Measurements from ENCODE around the gene DMP1.

The DMP1 gene, protein sequence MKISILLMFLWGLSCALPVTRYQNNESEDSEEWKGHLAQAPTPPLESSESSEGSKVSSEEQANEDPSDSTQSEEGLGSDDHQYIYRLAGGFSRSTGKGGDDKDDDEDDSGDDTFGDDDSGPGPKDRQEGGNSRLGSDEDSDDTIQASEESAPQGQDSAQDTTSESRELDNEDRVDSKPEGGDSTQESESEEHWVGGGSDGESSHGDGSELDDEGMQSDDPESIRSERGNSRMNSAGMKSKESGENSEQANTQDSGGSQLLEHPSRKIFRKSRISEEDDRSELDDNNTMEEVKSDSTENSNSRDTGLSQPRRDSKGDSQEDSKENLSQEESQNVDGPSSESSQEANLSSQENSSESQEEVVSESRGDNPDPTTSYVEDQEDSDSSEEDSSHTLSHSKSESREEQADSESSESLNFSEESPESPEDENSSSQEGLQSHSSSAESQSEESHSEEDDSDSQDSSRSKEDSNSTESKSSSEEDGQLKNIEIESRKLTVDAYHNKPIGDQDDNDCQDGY

DNA sequence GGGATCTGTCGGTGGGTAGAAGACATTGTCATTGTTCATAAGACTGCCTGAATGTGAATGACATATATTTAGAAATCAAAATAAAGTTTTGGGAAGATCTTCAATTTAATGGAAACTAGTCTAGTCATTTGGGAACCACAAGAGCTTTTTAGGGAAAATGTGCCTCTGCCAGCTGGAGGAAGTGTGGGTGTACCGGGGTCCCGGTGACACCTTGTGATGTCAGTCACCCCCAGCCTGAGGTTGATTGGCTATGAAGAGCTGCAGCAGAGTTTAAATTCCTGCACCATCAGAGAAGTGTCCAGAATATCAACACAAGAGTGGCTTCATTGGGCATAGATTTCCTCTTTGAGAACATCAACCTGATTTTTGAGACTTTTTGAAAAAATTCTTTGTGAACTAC, at the start of gene DMP1:
Gene DMP1 (plus strand): TSS at position 301 of the 400 bp plus-strand sequence. CDS start 6,213 bp downstream, outside the sequence.
- DNase-seq (ENCODE audit: low read depth in 2 of 3, low spot score in 2 of 3) = no peak

GRCh38 chr4:87601361-87601760, 48.7 kb upstream of the DMP1 start:
- DNase-seq (ENCODE audit: low read depth in 2 of 3, low spot score in 2 of 3) = no peak

DNA sequence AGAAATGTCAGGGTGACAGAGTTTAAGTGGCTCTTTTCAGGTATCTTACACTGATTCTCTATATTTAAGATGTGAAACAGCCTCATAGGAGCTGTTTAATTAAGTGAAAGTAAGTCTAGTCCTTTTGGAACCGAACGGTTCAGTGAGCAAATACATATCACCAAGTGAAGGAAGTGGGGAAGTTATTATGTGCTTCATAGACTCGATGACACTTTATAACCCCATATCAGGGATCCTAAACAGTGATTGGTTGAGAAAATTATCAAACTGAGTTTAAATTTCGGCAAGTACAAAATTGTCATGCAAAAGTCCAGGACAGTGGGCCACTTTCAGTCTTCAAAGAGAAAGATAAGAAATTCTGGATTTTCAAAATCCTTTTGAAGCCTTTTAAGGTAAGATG, 41.9 kb upstream of the DMP1 start, which contains the start of gene DSPP:
Gene DSPP (plus strand): TSS at position 301 of the 400 bp plus-strand sequence. CDS start 2,380 bp downstream, outside the sequence.
- DNase-seq (ENCODE audit: low read depth in 2 of 3, low spot score in 2 of 3) = no peak

DNA sequence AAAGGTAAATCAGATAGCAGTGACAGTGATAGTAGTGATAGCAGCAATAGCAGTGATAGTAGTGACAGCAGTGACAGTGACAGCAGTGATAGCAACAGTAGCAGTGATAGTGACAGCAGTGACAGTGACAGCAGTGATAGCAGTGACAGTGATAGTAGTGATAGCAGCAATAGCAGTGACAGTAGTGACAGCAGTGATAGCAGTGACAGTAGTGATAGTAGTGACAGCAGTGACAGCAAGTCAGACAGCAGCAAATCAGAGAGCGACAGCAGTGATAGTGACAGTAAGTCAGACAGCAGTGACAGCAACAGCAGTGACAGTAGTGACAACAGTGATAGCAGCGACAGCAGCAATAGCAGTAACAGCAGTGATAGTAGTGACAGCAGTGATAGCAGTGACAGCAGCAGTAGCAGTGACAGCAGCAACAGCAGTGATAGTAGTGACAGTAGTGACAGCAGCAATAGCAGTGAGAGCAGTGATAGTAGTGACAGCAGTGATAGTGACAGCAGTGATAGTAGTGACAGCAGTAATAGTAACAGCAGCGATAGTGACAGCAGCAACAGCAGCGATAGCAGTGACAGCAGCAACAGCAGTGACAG, 35.7 kb upstream of the DMP1 start:
- no peak for DNase-seq (ENCODE audit: low read depth in 2 of 3, low spot score in 2 of 3)

DNA sequence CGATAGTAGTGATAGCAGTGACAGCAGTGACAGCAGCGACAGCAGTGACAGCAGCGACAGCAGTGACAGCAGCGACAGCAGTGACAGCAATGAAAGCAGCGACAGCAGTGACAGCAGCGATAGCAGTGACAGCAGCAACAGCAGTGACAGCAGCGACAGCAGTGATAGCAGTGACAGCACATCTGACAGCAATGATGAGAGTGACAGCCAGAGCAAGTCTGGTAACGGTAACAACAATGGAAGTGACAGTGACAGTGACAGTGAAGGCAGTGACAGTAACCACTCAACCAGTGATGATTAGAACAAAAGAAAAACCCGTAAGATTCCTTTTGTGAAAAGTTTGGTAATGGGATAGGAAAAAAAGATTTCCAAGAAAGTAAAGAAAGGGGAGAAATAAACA, 33.8 kb upstream of the DMP1 start:
- DNase-seq (ENCODE audit: low read depth in 2 of 3, low spot score in 2 of 3) = no peak

- no peak for DNase-seq (ENCODE audit: low read depth in 2 of 3, low spot score in 2 of 3)
These were observed 30.0 kb upstream of the DMP1 start for GRCh38 chr4:87620086-87620485.

DNA sequence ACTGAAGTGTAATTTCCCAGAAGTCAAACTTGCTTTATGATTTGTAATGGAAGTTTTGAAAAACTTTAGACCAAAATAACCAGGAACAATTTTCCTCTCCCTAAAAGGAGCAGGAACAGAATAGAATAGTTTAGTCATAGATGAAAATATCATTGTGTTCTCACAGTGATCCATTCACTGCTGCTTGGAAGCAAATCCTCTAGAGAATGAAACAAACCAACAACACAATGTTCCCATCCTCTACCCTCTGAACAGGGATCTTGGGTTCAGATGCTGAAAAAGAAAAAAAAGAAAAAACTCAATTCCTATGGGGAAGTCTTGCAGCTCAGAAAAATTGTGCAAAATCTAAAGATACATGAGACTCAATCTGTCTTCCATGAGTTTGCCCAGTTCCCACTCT, 29.6 kb upstream of the DMP1 start:
- DNase-seq (ENCODE audit: low read depth in 2 of 3, low spot score in 2 of 3) = no peak

- no peak for DNase-seq (ENCODE audit: low read depth in 2 of 3, low spot score in 2 of 3)
These were observed 27.8 kb upstream of the DMP1 start for GRCh38 chr4:87622303-87622702.

DNA sequence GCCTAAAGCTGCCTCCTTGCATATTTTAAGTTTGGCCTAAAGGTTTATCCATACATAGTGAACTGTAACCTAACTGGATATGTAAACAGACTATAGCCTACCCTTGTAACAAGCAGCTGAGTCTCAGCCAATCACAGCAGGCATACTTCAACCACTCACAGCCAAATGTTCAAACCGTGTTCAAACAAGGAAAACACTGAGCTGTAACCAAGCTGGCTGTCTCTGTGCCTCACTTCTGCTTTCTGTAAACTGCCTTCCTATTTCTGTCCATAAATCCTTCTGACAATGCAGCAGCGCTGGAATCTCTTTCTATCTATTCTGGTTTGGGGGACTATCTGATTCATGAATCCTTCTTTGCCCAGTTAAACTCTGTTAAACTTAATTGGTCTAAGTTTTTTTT, 25.4 kb upstream of the DMP1 start:
- DNase-seq (ENCODE audit: low read depth in 2 of 3, low spot score in 2 of 3) = no peak

GRCh38 chr4:87631668-87632067, 18.4 kb upstream of the DMP1 start:
- DNase-seq (ENCODE audit: low read depth in 2 of 3, low spot score in 2 of 3) = no peak

DNA sequence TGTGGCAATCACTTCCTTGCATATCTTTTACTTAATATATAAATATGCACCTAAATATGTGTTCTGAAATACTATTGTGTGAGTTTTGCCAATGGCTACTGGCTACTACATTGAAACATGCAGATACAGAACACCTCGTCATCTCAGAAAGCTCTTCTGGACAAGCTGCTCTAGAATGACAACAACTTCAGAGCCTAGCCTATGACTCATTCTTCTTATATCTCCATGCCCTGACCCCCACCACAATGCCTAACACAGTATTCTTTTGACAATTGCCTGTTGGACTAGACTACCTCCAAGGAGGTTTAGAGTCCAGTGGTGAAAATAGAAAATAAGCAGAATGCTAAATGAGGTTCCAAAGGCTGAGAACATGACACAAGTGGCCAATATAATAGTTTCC, 17.6 kb upstream of the DMP1 start:
- DNase-seq (ENCODE audit: low read depth in 2 of 3, low spot score in 2 of 3) = no peak

GRCh38 chr4:87633243-87633642, 16.8 kb upstream of the DMP1 start:
- DNase-seq (ENCODE audit: low read depth in 2 of 3, low spot score in 2 of 3) = no peak

DNA sequence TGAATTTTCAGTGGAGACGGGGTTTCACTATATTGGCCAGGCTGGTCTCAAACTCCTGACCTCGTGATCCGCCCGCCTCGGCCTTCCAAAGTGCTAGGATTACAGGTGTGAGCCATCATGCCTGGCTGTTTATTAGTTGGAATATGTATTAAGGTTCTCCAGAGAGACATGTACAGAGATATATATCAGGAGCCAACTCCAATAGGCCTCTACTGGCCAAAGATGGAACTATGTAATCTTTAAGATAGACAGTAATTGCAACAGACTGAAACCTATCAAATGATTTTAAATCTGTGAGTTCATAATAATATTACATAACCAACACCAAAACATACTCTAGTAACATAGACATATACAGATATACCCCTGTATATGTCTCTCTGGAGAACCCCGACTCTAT, 5.8 kb upstream of the DMP1 start:
- DNase-seq (ENCODE audit: low read depth in 2 of 3, low spot score in 2 of 3) = no peak

DNA sequence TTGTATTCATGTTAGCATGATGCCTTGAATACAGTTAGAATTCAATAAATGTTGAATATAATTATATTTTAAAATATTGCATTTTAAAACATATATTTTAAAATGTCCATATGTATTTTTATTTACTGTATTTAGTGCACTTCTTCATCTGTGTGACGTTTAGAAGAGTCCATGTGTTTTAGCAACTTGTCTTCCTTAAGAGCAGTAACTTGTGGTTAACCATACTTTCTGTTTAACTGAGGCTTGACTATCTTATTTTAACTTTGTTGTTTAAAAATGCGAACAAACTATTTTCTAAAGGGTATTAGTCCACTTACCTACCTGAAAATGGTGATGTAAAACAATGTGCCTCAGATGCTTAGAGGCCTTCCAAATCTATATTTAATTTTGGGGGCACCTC, 858 bp downstream of the DMP1 start:
- DNase-seq (ENCODE audit: low read depth in 2 of 3, low spot score in 2 of 3) = no peak

- no peak for DNase-seq (ENCODE audit: low read depth in 2 of 3, low spot score in 2 of 3)
These were observed 1.9 kb downstream of the DMP1 start for GRCh38 chr4:87651941-87652340.

DNA sequence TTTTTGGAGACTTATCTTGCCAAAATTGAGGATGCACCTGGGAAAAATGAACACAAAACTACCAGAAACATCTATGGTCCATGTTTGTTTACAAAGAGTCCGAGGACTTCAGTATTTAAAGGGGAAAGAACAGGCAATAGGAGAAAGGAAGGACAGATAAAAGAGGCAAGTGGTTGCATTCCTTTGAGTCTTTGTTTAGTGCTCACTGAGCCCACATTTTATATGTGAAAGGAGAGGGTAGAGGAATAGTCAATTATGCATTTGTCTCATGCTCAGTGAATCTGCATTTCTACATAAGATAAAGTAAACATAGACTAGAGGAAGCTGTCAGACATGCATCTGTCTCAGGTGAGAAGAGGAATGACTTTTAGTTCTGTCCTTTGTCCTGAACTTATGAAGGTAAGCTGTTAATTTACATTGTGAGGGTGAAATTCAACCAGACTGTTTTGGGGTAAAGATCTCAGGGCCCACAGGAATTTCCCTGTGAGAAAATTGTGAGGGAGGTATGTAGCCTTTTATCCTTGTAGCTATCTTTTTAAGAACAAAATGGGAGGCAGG, 4.5 kb downstream of the DMP1 start:
- DNase-seq (ENCODE audit: low read depth in 2 of 3, low spot score in 2 of 3) = no peak

DNA sequence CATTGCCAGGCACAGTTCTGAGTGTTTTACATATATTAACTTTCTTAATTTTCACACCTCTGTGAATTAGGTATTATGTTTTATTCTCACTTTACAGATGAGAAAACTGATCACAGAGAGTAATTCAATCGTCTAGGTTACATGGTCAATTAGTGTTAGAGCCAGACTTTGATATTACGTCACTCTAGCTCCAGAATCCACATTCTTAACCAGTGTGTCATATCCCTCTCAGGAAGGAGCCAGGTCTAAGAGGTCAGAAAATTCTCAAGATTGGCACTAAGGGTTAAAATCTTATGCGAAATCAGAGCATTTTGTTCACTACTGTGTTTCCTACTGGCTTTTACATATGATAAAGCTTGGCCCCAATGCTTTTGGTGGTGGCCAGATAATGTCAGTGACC, 7.4 kb downstream of the DMP1 start:
- no peak for DNase-seq (ENCODE audit: low read depth in 2 of 3, low spot score in 2 of 3)

DNA sequence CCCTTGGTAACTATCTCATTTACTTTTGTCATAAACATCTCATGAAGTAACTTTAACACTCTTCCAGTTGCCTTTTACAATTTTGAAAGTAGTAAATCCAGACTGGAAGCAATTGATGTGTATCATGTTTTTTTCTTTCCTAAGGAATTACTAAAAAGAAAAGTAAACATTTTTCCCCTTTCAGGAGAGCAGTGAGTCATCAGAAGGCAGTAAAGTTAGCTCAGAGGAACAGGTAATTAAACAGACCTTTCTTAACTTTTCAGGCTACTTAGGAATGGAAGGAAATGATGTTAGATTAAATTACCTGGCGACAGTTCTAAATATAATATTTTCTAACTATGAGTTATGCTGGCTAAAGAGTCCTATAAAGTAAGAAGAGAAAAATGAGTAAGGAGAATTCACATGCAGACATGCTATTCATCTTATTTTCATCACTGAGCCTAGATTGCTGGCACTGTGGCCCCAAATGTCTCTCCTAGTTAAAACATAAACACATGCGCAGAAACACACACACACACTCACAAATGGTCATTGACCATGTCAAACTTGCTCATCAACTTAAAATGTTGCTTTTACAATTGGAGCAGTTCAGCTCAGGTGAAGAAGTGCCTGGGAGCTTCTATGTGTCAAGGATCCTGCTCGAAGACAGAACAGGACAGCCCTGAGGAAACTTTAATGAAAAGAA, 9.3 kb downstream of the DMP1 start:
- DNase-seq (ENCODE audit: low read depth in 2 of 3, low spot score in 2 of 3) = no peak

- DNase-seq (ENCODE audit: low read depth in 2 of 3, low spot score in 2 of 3) = no peak
These were observed 12.8 kb downstream of the DMP1 start for GRCh38 chr4:87662871-87663270.

DNA sequence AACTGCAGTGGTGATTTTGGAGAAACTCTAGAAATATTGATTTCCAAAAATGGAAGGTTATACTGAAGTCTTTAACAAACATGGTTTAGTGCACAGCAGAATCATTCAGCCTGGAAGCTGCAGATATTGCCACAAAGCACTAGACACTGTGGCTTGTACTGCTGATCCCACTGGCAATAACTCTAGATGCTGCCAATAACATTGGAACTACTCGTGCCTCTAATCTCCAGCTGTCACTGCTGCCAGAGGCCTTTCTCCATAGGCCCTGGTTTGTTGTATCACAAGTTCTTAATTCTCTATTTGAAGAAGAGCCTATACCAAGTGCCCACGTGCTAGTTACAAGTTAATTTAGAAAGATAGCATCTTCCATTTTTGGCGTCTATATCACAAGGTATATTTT, 19.3 kb downstream of the DMP1 start:
- no peak for DNase-seq (ENCODE audit: low read depth in 2 of 3, low spot score in 2 of 3)

- DNase-seq (ENCODE audit: low read depth in 2 of 3, low spot score in 2 of 3) = no peak
These were observed 27.7 kb downstream of the DMP1 start for GRCh38 chr4:87677731-87678130.
